Measurements from ENCODE around the gene PHKB. TPM values are rescaled to one million over a fixed set of nuclear protein-coding genes. Genes with fewer than 3 reads are reported as not detected.

Gene PHKB
- total RNA-seq, 1 experiment from 2014 or later = 38.8 TPM

GRCh38 chr16:47490471-47490870, 29.3 kb downstream of the PHKB start:
- H2BK15ac ChIP-seq (ENCODE audit: low read depth, low read length) = no peak overlapping the region
- H3K18ac ChIP-seq (ENCODE audit: insufficient read length, low read depth, low read length) = no peak overlapping the region
- no peak overlapping the region for H3K14ac ChIP-seq (ENCODE audit: insufficient read depth, low read length)
- H4K5ac ChIP-seq (ENCODE audit: insufficient read length, low read depth, low read length) = no peak overlapping the region
- Mint-ChIP-seq H3K27me3 (ENCODE audit: low read depth) (no peaks in the 10 kb centered on the region), H3K9me3 (peaks cover 11 to 19% of the 10 kb centered on the region in 2 experiments; a peak in 4 of 5 replicates), H3K4me3 (no peak overlapping the region), H3K36me3 (ENCODE audit: insufficient read depth in 1 of 3, low read depth in 3 of 3) (peaks cover 22 to 39% (median 28%) of the 10 kb centered on the region in 3 experiments; a peak in 6 of 7 replicates), H3K4me1 (peaks cover 20 to 22% of the 10 kb centered on the region in 2 experiments), H3K27ac (no peak overlapping the region)
- no peaks in the 10 kb centered on the region for H3K79me2 ChIP-seq (ENCODE audit: insufficient read depth, low read length)
- H3K4me2 ChIP-seq (ENCODE audit: insufficient read depth, insufficient read length, low read length) = no peak overlapping the region
- no peak overlapping the region for H2AK5ac ChIP-seq (ENCODE audit: insufficient read length, low read length)
- H3K27me3 ChIP-seq (ENCODE audit: insufficient read depth, low read length) = no peaks in the 10 kb centered on the region
- no peak overlapping the region for H3K23ac ChIP-seq (ENCODE audit: insufficient read length, low read depth, low read length)
- no peak overlapping the region for H3K56ac ChIP-seq (ENCODE audit: insufficient read length, low read depth, low read length)
- H2AFZ ChIP-seq (ENCODE audit: low read length) = no peak overlapping the region
- no peak for DNase-seq
- no peak overlapping the region for H4K91ac ChIP-seq (ENCODE audit: insufficient read length, low read depth, low read length)
- H2BK20ac ChIP-seq (ENCODE audit: low read depth, low read length, poor library complexity, severe bottlenecking) = no peak overlapping the region
- H3K4ac ChIP-seq (ENCODE audit: low read depth, low read length) = no peak overlapping the region
- H3K9ac ChIP-seq (ENCODE audit: extremely low read depth, insufficient read length, low read length) = no peak overlapping the region
- peaks cover 2% of the 10 kb centered on the region for H3K79me1 ChIP-seq (ENCODE audit: insufficient read depth, low read depth, low read length, poor library complexity, severe bottlenecking)
- TF ChIP-seq, protein P1, sequence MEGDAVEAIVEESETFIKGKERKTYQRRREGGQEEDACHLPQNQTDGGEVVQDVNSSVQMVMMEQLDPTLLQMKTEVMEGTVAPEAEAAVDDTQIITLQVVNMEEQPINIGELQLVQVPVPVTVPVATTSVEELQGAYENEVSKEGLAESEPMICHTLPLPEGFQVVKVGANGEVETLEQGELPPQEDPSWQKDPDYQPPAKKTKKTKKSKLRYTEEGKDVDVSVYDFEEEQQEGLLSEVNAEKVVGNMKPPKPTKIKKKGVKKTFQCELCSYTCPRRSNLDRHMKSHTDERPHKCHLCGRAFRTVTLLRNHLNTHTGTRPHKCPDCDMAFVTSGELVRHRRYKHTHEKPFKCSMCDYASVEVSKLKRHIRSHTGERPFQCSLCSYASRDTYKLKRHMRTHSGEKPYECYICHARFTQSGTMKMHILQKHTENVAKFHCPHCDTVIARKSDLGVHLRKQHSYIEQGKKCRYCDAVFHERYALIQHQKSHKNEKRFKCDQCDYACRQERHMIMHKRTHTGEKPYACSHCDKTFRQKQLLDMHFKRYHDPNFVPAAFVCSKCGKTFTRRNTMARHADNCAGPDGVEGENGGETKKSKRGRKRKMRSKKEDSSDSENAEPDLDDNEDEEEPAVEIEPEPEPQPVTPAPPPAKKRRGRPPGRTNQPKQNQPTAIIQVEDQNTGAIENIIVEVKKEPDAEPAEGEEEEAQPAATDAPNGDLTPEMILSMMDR (conservative IDR thresholded peaks at IDR 0.05) = no peak
- peaks cover 8% of the 10 kb centered on the region for H3K9me3 ChIP-seq (ENCODE audit: control insufficient read depth, low read depth, low read length)
- H2BK120ac ChIP-seq (ENCODE audit: low read depth, low read length, poor library complexity, severe bottlenecking) = no peak overlapping the region
- no peak overlapping the region for H3T11ph ChIP-seq (ENCODE audit: low read length)
- no peak overlapping the region for H4K8ac ChIP-seq (replicated peaks; ENCODE audit: insufficient read length, low read depth, low read length)
- H4K20me1 ChIP-seq (ENCODE audit: control insufficient read depth, insufficient read depth, insufficient read length) = no peaks in the 10 kb centered on the region
- H3K23me2 ChIP-seq (ENCODE audit: insufficient read length, low read depth, low read length, poor library complexity, severe bottlenecking) = no peaks in the 10 kb centered on the region
- H3K27ac ChIP-seq (ENCODE audit: insufficient read length, low read depth, low read length) = no peak overlapping the region
- H2BK5ac ChIP-seq (ENCODE audit: insufficient read length, low read length) = no peak overlapping the region
- peaks cover 9% of the 10 kb centered on the region; the same call in 1 of the 2 replicates for H3K4me1 ChIP-seq (ENCODE audit: insufficient read depth, low read length)
- no peak overlapping the region for H2BK12ac ChIP-seq (ENCODE audit: insufficient read length, low read depth, low read length)
